Esophagus squamous epithelium (tissue), 5 donors: ENCODE results near the gene TGFBR3. TPM values are rescaled to one million over a fixed set of nuclear protein-coding genes. Genes with fewer than 3 reads are reported as not detected.

Experiments
- DNase-seq: peaks from one replicate; lab custom pipeline; 2025; lab: John Stamatoyannopoulos, UW
- H3K27ac ChIP-seq, 4 donors: fragments of 200-600 bp; sonication (generic); one replicate each; pipeline ENCODE4 v1.5.1; 2016 to 2019; ENCODE audit warnings: mild to moderate bottlenecking in 1 of 4
- H3K27me3 ChIP-seq, 4 donors: fragments of 200-600 bp; sonication (generic); 1 replicate in 3 of 4; 2 replicates in 1 of 4; pipeline versions ENCODE4 v1.5.1 to v1.6.0; 2017 to 2021; ENCODE audit warnings: antibody characterized with exemption in 1 of 4
- H3K36me3 ChIP-seq, 3 donors: fragments of 200-600 bp; sonication (generic); one replicate each; pipeline ENCODE4 v1.5.1; 2016 to 2019
- H3K4me1 ChIP-seq, 3 donors: fragments of 200-600 bp; sonication (generic); one replicate each; pipeline ENCODE4 v1.5.1; 2017 to 2019
- H3K4me3 ChIP-seq, 4 donors: fragments of 200-600 bp; sonication (generic); 1 replicate in 3 of 4; 2 replicates in 1 of 4; pipeline ENCODE4 v1.5.1; 2016 to 2019; ENCODE audit warnings: mild to moderate bottlenecking in 2 of 4, moderate library complexity in 1 of 4
- H3K9me3 ChIP-seq, 3 donors: fragments of 200-600 bp; sonication (generic); one replicate each; pipeline ENCODE4 v1.5.1; 2016 to 2019
- POLR2A ChIP-seq, 4 donors: fragments of 450-650 bp; IDR thresholded peaks; one replicate each; pipeline ENCODE4 v1.6.1; 2017; ENCODE audit warnings: antibody characterized with exemption in 4 of 4, mild to moderate bottlenecking in 4 of 4, moderate library complexity in 3 of 4
- WGBS, 2 donors: methylation state at CpG; one replicate each; pipeline ENCODE4 v1.1.5; 2018; 5-methylcytosine and 5-hydroxymethylcytosine counted together
- intact Hi-C: fragments of 100-400 bp; cut with DNase I; formaldehyde crosslinking; loops from one replicate; pipeline ENCODE4 v1.15.0; 2022
- total RNA-seq, 4 donors: library from RNA; depleted of rRNA; stranded (reverse); fragments of >200 nt; gene quantifications; one replicate each; pipeline ENCODE4 v1.1.0, GENCODE V29; 2016
- TF ChIP-seq, protein P1 (sequence below), 6 experiments: fragments of 450-650 bp in 4 of 6; fragments of 200-600 bp in 2 of 6; sonication (generic) in 2 of 6; IDR thresholded peaks; one replicate each; pipeline ENCODE4 v1.5.1; 2016 to 2019; ENCODE audit warnings: antibody characterized with exemption in 6 of 6, mild to moderate bottlenecking in 4 of 6, moderate library complexity in 4 of 6
- donor health status: DM: yes; HTN: yes; CAD: no.

The TGFBR3 gene
- total RNA-seq, 4 donors from 2014 or later: 11.3 to 119 (median 30.7) TPM

DNA sequence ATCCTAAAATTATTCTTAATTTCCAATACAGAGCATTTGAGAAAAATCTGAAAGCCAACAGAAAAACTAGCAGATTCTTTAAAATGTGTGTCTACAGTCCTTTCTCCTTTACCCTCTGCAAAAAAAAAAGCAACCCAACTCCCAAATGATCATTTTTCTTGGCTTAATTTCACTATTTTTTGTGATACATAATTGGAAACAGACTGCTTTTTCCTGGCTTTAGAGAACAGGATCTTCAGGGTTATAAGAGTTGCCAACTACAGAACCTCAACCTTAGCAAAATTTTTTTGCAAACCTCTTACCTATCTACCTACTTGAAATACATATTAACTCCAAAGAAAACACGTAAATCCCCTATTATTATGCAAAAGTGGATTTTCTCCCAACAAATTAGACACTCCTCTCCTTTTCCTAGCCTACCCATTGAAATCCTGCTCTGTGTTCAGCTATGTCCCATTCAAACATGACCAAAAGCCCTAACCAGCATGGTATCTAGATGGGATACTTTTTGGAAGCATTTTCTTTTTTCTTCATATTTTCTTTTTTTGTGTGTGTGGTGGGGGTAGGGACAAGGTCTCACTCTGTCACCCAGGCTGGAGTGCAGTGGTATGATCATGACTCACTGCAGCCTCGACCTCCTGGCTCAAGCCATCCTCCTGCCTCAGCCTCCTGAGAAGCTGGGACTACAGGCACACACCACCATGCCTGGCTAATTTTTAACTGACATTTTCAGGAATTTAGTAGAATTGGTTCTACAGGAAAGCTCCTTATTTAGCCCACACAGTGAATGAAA, 9.0 kb downstream of the TGFBR3 start:
- Histone ChIP-seq H3K9me3 (no peaks in the 10 kb centered on the region), H3K4me3 (no peak overlapping the region), H3K27ac (peak overlapping the region in 2 of 4 donors; percentile 16 to 19), H3K4me1 (peaks cover 16 to 95% (median 36%) of the 10 kb centered on the region in 3 donors), H3K36me3 (no peaks in the 10 kb centered on the region), H3K27me3 (no peaks in the 10 kb centered on the region)
- 43 to 63% methylated on average over 2 of the region's 2 CpGs for WGBS, 2 donors
- DNase-seq: no peak
- no peak for TF ChIP-seq POLR2A (IDR thresholded peaks at IDR 0.05)
- TF ChIP-seq, protein P1, sequence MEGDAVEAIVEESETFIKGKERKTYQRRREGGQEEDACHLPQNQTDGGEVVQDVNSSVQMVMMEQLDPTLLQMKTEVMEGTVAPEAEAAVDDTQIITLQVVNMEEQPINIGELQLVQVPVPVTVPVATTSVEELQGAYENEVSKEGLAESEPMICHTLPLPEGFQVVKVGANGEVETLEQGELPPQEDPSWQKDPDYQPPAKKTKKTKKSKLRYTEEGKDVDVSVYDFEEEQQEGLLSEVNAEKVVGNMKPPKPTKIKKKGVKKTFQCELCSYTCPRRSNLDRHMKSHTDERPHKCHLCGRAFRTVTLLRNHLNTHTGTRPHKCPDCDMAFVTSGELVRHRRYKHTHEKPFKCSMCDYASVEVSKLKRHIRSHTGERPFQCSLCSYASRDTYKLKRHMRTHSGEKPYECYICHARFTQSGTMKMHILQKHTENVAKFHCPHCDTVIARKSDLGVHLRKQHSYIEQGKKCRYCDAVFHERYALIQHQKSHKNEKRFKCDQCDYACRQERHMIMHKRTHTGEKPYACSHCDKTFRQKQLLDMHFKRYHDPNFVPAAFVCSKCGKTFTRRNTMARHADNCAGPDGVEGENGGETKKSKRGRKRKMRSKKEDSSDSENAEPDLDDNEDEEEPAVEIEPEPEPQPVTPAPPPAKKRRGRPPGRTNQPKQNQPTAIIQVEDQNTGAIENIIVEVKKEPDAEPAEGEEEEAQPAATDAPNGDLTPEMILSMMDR (IDR thresholded peaks at IDR 0.05): no peak
- intact Hi-C loops: no loop called here

DNA sequence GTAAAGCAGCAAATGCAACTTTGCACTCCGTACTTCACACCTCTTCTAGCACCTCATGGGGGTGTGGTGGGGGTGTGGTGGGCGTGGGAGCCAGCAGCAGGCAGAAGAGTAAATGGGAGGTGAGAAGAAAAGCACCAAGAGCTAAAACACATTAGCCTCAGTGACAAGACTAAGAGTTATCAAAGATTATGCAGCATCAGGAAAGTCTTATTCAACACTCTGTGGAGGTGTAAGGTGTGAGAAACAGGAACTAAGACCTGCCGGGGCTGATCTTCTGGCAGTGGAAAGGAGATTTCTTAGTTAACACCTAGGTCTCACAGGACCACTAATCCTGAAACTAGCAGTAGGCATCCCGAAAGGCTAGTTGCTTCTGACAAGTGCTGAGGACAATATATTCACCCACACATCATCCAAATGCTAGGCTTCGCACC, 9.9 kb downstream of the TGFBR3 start:
- intact Hi-C loops: no loop called here
- Histone ChIP-seq H3K27ac (peak overlapping the region in 2 of 4 donors; percentile 16 to 19), H3K9me3 (no peaks in the 10 kb centered on the region), H3K27me3 (no peaks in the 10 kb centered on the region), H3K36me3 (no peaks in the 10 kb centered on the region), H3K4me3 (peak overlapping the region in 1 of 4 donors; percentile 16), H3K4me1 (peaks cover 18 to 96% (median 39%) of the 10 kb centered on the region in 3 donors)
- 53 to 57% methylated on average over 5 of the region's 5 CpGs for WGBS, 2 donors
- TF ChIP-seq, protein P1 (IDR thresholded peaks at IDR 0.05): no peak
- no peak for TF ChIP-seq POLR2A (IDR thresholded peaks at IDR 0.05)
- no peak for DNase-seq

DNA sequence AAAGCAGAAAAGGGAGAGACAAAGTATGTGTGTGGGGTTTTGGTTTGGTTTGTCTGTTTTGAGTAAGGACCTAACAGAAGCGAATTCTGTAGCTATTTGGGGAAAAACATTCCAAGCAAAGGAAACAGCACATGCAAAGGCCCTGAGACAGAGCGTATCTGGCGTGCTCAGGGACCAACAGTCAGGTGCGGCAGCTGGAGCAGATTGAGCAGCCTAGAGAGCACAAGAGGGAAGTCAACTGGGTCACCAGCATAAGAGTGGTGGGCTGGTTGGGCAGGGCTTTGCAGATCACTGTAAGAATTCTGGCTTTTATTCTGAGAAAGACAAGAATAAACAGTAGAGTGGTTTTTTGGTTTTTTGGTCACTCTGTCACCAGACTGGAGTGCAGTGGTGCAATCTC, 11.8 kb downstream of the TGFBR3 start:
- Histone ChIP-seq H3K27me3 (no peaks in the 10 kb centered on the region), H3K36me3 (no peaks in the 10 kb centered on the region), H3K9me3 (no peaks in the 10 kb centered on the region), H3K4me3 (no peak overlapping the region), H3K27ac (no peak overlapping the region), H3K4me1 (peaks cover 18 to 95% (median 45%) of the 10 kb centered on the region in 3 donors)
- 89 to 92% methylated on average over 4 of the region's 4 CpGs for WGBS, 2 donors
- DNase-seq: no peak
- TF ChIP-seq POLR2A (IDR thresholded peaks at IDR 0.05): no peak
- TF ChIP-seq, protein P1 (IDR thresholded peaks at IDR 0.05): no peak
- intact Hi-C loops: no loop called here

DNA sequence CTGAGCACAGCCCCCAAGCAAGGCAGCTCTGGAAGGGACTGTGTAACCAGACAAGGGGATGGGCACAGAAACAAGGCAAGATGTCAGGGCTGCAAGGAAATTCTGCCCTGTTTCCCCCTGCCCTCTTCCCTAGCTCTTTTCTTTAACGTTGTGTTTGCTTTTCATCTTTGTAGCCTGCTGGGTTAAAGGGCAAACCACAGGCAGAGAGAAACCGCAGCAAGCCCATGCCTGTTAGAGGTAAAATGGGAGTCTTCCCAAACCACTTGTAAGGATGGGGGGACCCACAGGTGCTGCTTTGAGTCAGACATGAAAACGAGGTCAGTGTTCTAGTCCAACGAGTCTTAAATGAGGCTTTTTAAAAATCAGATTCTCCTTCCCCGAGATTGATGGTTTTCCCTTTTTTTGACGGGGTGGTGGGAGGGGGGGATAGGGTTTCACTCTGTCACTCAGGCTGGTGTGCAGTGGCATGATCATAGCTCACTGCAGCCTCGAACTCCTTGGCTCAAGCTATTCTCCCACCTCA, 13.3 kb downstream of the TGFBR3 start:
- WGBS, 2 donors: 8 to 18% methylated on average over 7 of the region's 7 CpGs

More for the DNA sequence above, 13.3 kb downstream of the TGFBR3 start:
- peaks cover 16 to 95% (median 42%) of the 10 kb centered on the region in 3 donors for H3K4me1 ChIP-seq
- DNase-seq: no peak
- peak overlapping the region in 1 of 4 donors; percentile 4 for H3K4me3 ChIP-seq
- H3K27me3 ChIP-seq: no peaks in the 10 kb centered on the region
- H3K36me3 ChIP-seq: no peaks in the 10 kb centered on the region
- peak overlapping the region in 3 of 4 donors; percentile 15 to 60 (median 50) for H3K27ac ChIP-seq
- intact Hi-C loops: no loop called here
- H3K9me3 ChIP-seq: no peaks in the 10 kb centered on the region
- TF ChIP-seq POLR2A (IDR thresholded peaks at IDR 0.05): no peak
- TF ChIP-seq, protein P1 (IDR thresholded peaks at IDR 0.05): no peak
